Measurements from ENCODE around the gene MSTO1. TPM values are rescaled to one million over a fixed set of nuclear protein-coding genes. Genes with fewer than 3 reads are reported as not detected.
"Not testable (repeated sequence)": the region's sequence is repeated elsewhere in the genome, so short reads cannot be mapped to it uniquely, and the experiment has no call there.

The MSTO1 gene
- total RNA-seq, 1 donor from 2014 or later, result 41.5 TPM

DNA sequence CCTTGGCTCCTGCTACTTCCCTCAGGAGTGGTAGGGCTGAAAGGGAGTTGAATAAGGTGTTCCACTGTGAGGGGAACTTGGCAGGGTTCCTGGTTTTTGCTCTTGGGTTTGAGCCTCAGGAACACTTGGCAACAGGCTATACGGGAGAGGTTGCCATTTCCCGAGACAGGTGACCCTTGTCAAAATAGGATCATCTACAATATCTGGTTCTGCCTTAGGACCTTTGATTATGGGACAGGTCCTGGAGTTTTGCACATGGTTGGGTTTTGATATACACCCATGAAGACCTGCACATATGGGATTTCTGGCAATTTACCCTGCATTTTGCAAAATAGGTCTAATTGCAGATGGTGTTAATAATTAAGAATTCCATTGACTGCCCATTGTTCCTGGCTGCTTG lies 47.4 kb downstream of the MSTO1 start:
- peaks cover 38% of the 10 kb centered on the region for H3K36me3 Mint-ChIP-seq (ENCODE audit: low read depth, unreplicated experiment)
- FAIRE-seq (no peak), DNase-seq (ENCODE audit: low read depth) (no peak)
- H3K4me3 ChIP-seq (ENCODE audit: insufficient read depth, low read depth, low read length), result no peak overlapping the region
- no peaks in the 10 kb centered on the region for H3K9me3 ChIP-seq (ENCODE audit: insufficient read depth, low read depth, low read length)
- no peak overlapping the region for H2AFZ ChIP-seq (ENCODE audit: low read depth, low read length)
- H3K4me3 Mint-ChIP-seq (ENCODE audit: unreplicated experiment), result no peak overlapping the region
- no peak overlapping the region for H3K9ac ChIP-seq (ENCODE audit: low read length)
- peaks cover 21% of the 10 kb centered on the region for H3K36me3 ChIP-seq (ENCODE audit: insufficient read depth, low read length)
- H3K79me2 ChIP-seq (ENCODE audit: insufficient read depth, low read length), result no peaks in the 10 kb centered on the region
- H3K4me2 ChIP-seq (ENCODE audit: low read length), result no peak overlapping the region
- peaks cover 2% of the 10 kb centered on the region for H3K4me1 Mint-ChIP-seq (ENCODE audit: low read depth, unreplicated experiment)
- no peak overlapping the region for H3K27ac ChIP-seq (ENCODE audit: low read depth, low read length)
- no peaks in the 10 kb centered on the region for H3K9me3 Mint-ChIP-seq (ENCODE audit: unreplicated experiment)
- H3K27me3 ChIP-seq (ENCODE audit: insufficient read depth, low read length), result no peaks in the 10 kb centered on the region
- no peaks in the 10 kb centered on the region for H4K20me1 ChIP-seq (ENCODE audit: insufficient read depth, low read length)
- H3K4me1 ChIP-seq (ENCODE audit: insufficient read depth, low read length), result no peaks in the 10 kb centered on the region
- no peak for TF ChIP-seq CTCF (IDR thresholded peaks at IDR 0.05; ENCODE audit: insufficient read depth, low read depth, low read length)
- TF ChIP-seq EZH2 (IDR thresholded peaks at IDR 0.05; ENCODE audit: insufficient read depth, low read length), result no peak
- H3K27ac Mint-ChIP-seq (ENCODE audit: unreplicated experiment), result no peak overlapping the region
- peaks cover 2% of the 10 kb centered on the region for H3K27me3 Mint-ChIP-seq (ENCODE audit: low read depth, unreplicated experiment)

DNA sequence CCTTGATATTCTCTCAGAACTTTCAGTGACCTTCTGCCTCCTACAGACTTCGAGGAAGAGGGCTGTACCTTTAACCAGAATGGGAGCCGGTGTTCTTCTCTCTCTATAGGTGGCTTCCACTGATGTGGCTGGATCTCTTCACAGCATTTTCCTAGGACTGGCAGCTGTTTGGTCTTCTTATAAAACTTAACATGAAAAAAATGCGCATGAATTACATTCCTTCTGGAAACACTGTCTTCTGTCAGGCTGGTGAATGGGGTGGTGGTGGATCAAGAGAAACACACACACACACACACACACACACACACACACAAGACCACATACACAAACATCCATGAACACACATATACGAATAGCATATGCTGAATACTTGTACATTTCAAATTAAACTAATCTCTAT lies 51.2 kb downstream of the MSTO1 start:
- peaks cover 26% of the 10 kb centered on the region for H3K36me3 ChIP-seq (ENCODE audit: insufficient read depth, low read length)
- not testable (repeated sequence) for H3K4me1 Mint-ChIP-seq (ENCODE audit: low read depth, unreplicated experiment); H3K4me2 ChIP-seq (ENCODE audit: low read length); DNase-seq (ENCODE audit: low read depth); H3K27me3 Mint-ChIP-seq (ENCODE audit: low read depth, unreplicated experiment); H3K79me2 ChIP-seq (ENCODE audit: insufficient read depth, low read length); H3K9ac ChIP-seq (ENCODE audit: low read length); FAIRE-seq; H3K27me3 ChIP-seq (ENCODE audit: insufficient read depth, low read length); H2AFZ ChIP-seq (ENCODE audit: low read depth, low read length); H3K27ac Mint-ChIP-seq (ENCODE audit: unreplicated experiment); H3K27ac ChIP-seq (ENCODE audit: low read depth, low read length); H4K20me1 ChIP-seq (ENCODE audit: insufficient read depth, low read length); H3K4me3 Mint-ChIP-seq (ENCODE audit: unreplicated experiment); H3K4me1 ChIP-seq (ENCODE audit: insufficient read depth, low read length); H3K9me3 ChIP-seq (ENCODE audit: insufficient read depth, low read depth, low read length); H3K4me3 ChIP-seq (ENCODE audit: insufficient read depth, low read depth, low read length); H3K9me3 Mint-ChIP-seq (ENCODE audit: unreplicated experiment)
- peaks cover 43% of the 10 kb centered on the region for H3K36me3 Mint-ChIP-seq (ENCODE audit: low read depth, unreplicated experiment)

Other genes starting within 250 kb of the MSTO1 start
- gene ASH1L, start 47.4 kb upstream of the MSTO1 start, total RNA-seq, result 29.9 and 31.1 TPM in 2 replicates
- 40.0 and 42.3 TPM in 2 replicates for gene YY1AP1, start 78.6 kb downstream of the MSTO1 start, total RNA-seq
- 101 and 108 TPM in 2 replicates for gene DAP3, start 78.9 kb downstream of the MSTO1 start, total RNA-seq
- gene GON4L, start 247.0 kb downstream of the MSTO1 start, total RNA-seq, result 52.8 and 58.2 TPM in 2 replicates
- gene SYT11, start 249.3 kb downstream of the MSTO1 start, total RNA-seq, result 22.1 and 22.3 TPM in 2 replicates